HG03196 (cell line): ENCODE data around the gene PIP5K1C.
"Not testable (repeated sequence)": the region's sequence is repeated elsewhere in the genome, so short reads cannot be mapped to it uniquely, and the experiment has no call there.

Experiments
- ATAC-seq: cut with Tn5 transposase; IDR thresholded peaks from one replicate; pipeline ENCODE4 v1.9.1; 2021; ENCODE audit not compliant: unreplicated experiment

PIP5K1C gene

DNA sequence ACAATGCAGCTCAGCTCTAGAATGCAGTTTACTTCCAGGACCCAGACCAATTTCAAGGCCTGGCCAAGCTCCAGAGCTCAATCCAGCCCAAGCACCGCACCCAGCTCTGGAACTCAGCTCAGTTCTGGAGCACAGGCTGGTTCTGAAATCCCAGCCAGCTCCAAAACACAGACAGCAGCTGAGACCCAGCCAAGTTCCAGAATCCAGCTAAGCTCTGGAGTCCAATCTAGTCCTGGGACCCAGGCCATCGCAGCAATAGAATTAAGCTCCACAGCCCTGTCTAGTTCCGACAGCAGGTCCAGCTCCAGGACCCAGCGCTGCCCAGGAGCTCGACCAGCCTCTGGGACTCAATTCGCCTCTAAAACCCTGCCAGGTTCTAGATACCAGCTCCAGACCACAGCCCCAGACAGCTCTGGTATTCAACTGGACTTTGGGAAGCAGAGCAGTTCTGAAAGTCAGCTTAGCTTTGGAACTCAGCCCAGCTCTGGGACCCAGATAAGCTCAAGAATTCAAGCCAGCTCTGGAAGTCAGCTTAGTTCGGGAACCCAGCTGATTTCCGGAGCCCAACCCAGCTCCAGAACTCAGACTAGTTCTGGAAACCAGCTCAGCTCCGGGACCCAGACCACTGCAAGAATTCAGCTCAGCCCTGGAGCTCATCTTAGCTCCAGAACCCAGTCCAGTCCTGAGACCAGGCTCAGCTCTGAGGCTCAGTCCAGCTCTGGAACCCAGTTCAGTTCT, 108.2 kb downstream of the PIP5K1C start:
- no peak for ATAC-seq

DNA sequence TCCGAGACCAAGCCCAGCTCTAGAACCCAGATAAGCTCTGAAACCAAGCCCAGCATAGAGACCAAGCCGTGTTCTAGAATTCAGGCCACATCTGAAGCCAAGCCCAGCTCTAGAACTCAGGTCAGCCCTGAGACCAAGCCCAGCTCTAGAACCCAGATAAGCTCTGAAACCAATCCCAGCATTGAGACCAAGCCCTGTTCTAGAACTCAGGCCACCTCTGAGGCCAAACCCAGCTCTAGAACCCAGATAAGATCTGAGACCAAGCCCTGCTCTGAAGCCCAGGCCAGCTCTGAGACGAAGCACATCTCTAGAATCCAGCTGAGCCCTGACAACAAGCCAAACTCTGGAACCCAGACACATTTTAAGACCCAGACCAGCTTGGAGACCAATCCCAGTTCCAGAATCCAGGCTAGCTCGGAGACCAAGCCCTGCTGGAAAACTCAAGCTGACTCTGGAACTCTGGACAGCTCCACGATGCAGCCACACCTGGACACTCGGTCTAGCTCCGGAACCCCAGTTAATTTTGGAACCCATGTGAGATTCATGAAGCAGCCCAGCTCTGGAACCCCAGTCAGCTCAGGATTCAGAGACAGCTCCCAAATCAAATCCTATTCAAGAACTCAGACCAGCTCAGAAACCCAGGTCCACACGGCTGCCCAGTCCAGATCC, 109.1 kb downstream of the PIP5K1C start:
- ATAC-seq = no peak

GRCh38 chr19:3589949-3590348, 110.3 kb downstream of the PIP5K1C start:
- no peak for ATAC-seq

GRCh38 chr19:3589439-3589838, 110.8 kb downstream of the PIP5K1C start:
- no peak for ATAC-seq

GRCh38 chr19:3586707-3587346, 113.4 kb downstream of the PIP5K1C start:
- no peak for ATAC-seq

DNA sequence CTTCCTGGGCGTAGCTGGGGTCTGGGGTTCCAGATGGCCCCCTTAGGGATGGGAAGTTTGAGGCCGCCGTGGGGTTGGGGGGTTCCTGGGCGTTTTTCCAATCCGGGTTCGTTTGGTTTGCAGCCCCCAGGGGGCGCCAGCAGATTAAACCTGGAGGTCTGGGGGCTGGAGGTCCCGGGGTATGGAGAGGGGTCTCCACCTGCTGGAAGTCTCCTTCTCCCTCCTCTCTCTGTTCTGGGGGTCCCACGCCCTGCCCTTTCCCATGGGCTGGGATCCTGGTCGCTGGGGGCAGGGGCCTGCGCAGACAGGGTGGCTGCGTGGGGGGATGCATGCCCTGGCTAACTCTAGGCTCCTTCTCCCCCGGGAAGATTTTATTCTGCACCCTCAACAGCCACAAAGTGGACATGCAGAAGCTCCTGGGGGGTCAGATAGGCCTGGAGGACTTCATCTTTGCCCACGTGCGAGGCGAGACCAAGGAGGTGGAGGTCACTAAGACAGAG, 114.1 kb downstream of the PIP5K1C start:
- ATAC-seq = no peak

DNA sequence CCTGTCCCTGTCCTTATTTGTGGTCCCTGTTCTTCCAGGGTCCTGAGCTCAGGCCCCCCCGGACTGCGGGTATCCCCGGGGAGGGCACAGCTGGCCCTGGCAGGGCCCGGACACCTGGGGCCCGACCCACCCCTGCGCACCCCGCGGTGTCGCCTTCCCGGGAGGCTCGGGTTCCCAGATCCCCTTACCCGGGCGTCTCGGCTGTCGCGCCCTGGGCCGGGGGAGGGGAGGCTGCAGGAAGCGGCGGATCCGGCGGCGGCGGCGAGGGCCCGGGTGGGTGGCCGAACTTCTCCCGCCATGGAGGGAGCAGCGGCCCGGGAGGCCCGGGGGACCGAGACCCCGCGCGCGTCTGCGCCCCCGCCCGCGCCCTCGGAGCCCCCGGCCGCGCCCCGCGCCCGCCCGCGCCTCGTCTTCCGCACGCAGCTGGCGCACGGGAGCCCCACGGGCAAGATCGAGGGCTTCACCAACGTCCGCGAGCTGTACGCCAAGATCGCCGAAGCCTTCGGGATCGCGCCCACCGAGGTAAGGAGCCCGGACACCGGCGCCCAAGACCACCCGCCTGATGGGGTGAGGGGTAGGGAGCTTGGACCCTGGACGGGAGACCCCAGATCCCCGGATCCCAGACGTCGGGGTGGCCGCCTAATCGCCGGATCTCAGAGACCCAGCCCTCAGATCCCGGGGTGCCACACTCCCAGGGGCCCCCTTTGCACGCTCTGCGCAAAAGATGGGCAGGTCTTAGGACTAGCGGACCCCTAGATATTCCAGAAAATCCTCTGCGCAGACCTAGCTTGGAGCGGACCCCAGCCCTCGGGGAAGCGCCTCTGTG, 114.8 kb downstream of the PIP5K1C start, which contains the start of gene GIPC3:
Gene GIPC3, plus strand, starts transcription at position 178 of the 826 bp plus-strand sequence. Its CDS starts 120 bp downstream, at position 298.
- no peak for ATAC-seq

DNA sequence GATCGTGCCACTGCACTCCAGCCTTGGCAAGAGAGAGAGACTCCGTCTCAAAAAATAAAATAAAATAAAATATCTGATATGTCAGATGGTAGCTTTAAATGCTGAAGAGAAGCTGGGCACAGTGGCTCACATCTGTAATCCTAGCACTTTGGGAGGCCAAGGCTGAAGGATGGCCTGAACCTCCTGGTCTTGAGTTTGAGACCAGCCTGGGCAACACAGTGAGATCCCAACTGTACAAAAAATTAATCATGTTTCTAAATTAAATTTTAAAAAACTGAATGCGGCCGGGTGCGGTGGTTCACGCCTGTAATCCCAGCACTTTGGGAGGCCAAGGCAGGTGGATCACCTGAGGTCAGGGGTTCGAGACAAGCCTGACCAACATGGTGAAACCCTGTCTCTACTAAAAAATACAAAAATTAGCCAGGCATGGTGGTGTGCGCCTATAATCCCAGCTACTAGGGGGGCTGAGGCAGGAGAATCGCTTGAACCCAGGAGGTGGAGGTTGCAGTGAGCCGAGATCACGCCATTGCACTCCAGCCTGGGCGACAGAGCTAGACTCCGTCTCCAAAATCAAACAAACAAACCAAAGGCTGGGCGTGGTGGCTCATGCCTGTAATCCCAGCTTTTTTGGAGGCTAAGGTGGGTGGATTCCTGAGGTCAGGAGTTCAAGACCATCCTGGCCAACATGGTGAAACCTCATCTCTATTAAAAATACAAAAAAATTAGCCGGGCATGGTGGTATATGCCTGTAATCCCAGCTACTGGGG, 116.0 kb downstream of the PIP5K1C start:
- not testable (repeated sequence) for ATAC-seq

DNA sequence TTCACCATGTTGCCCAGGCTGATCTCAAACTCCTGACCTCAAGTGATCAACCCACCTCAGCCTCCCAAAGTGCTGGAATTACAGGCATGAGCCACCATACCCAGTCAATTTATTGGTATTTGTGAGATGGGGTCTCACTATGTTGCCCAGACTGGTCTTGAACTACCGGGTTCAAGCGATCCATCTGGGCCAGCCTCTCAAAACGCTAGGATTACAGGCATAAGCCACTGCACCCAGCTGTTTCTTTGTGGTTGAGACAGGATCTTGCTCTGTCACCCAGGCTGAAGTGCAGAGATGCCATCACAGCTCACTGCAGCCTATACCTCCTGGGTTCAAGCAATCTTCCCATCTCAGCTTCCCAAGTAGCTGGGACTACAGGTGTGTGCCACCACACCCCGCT, 118.5 kb downstream of the PIP5K1C start:
- not testable (repeated sequence) for ATAC-seq
